Erythroblast (primary cell): ENCODE data around the gene OLFM1.

Experiments
- GATA1 ChIP-seq: IDR thresholded peaks from 2 replicates; pipeline ENCODE4 v1.6.1; 2011; ENCODE audit warnings: low read depth, mild to moderate bottlenecking, control low read depth, low read length, moderate library complexity
- POLR2A ChIP-seq: IDR thresholded peaks from 2 replicates; pipeline ENCODE4 v1.6.1; 2011; ENCODE audit warnings: mild to moderate bottlenecking, low read length

GRCh38 chr9:135164036-135164435 is 76.6 kb downstream of the OLFM1 start:
- TF ChIP-seq POLR2A (no peak), GATA1 (no peak)
